Panc1 (cell line): ENCODE data around the gene MRRF. TPM values are rescaled to one million over a fixed set of nuclear protein-coding genes. Genes with fewer than 3 reads are reported as not detected.

Experiments used
- ATAC-seq: fragments of 200-7000 bp; cut with Tn5 transposase; 2 replicates; pipeline ENCODE4 v1.9.1; 2020; ENCODE audit warnings: mild to moderate bottlenecking, moderate library complexity
- BruUV-seq: library from RNA; stranded (reverse); fragments of 400-500 nt; replicated peaks from 2 replicates; lab custom pipeline; 2021; lab: Mats Ljungman, UMichigan
- CTCF ChIA-PET: fragments of 300-600 bp; sonication (Branson Sonifier 250); formaldehyde crosslinking; loops from one replicate; lab custom pipeline; 2022; ENCODE audit warnings: antibody characterized with exemption; lab: Charles Lee
- POLR2A ChIA-PET: fragments of 300-600 bp; sonication (Branson Sonifier 250); formaldehyde crosslinking; loops from one replicate; lab custom pipeline; 2022; ENCODE audit warnings: antibody characterized with exemption; lab: Charles Lee
- DNase-seq: peaks from one replicate; pipeline ENCODE4 v3.0.0-alpha.2; 2010; ENCODE audit warnings: low read depth, low spot score
- H3K27ac ChIP-seq: 2 replicates; pipeline ENCODE4 v1.5.1; 2011; ENCODE audit warnings: mild to moderate bottlenecking, low read length, inconsistent platforms
- H3K27me3 ChIP-seq: fragments of 200-500 bp; sonication (Bioruptor generic); 2 replicates; pipeline ENCODE4 v1.6.0; 2014; ENCODE audit warnings: low read length, inconsistent platforms; ENCODE audit not compliant: control insufficient read depth, insufficient read depth
- H3K36me3 ChIP-seq: fragments of 200-500 bp; sonication (Bioruptor generic); 2 replicates; pipeline ENCODE4 v1.5.1; 2014; ENCODE audit warnings: inconsistent platforms, mild to moderate bottlenecking, low read length, moderate library complexity; ENCODE audit not compliant: control insufficient read depth, insufficient read depth
- H3K4me1 ChIP-seq: 2 replicates; pipeline ENCODE4 v1.5.1; 2011; ENCODE audit warnings: inconsistent platforms, mild to moderate bottlenecking, low read length, moderate library complexity; ENCODE audit not compliant: control insufficient read depth, insufficient read depth
- H3K4me3 ChIP-seq, 2 experiments: 2 replicates each; pipeline ENCODE4 v1.5.1; 2011 to 2012; ENCODE audit warnings: low read depth in 2 of 2, low read length in 2 of 2, mild to moderate bottlenecking in 2 of 2, inconsistent platforms in 1 of 2, moderate library complexity in 1 of 2
- H3K9me3 ChIP-seq: fragments of 200-500 bp; sonication (Bioruptor generic); 2 replicates; pipeline ENCODE4 v1.5.1; 2014; ENCODE audit warnings: low read depth, mild to moderate bottlenecking, inconsistent platforms, low read length, moderate library complexity; ENCODE audit not compliant: control insufficient read depth, insufficient read depth
- CTCF ChIP-seq: fragments of 450-650 bp; IDR thresholded peaks from 2 replicates; pipeline ENCODE4 v1.5.1; 2017; ENCODE audit warnings: mild to moderate bottlenecking
- POLR2AphosphoS5 ChIP-seq: IDR thresholded peaks from 2 replicates; pipeline ENCODE4 v1.6.1; 2012; ENCODE audit warnings: mild to moderate bottlenecking, low read depth, low read length, moderate library complexity
- REST ChIP-seq, 2 experiments: IDR thresholded peaks; 2 replicates each; pipeline ENCODE4 v1.6.1; 2011 to 2012; ENCODE audit warnings: low read depth in 2 of 2, control low read depth in 1 of 2, low read length in 1 of 2, mild to moderate bottlenecking in 1 of 2, moderate library complexity in 1 of 2; ENCODE audit not compliant: insufficient read depth in 1 of 2
- SIN3A ChIP-seq: IDR thresholded peaks from 2 replicates; pipeline ENCODE4 v1.6.1; 2012; ENCODE audit warnings: low read depth, mild to moderate bottlenecking, low read length, moderate library complexity, borderline replicate concordance; ENCODE audit not compliant: insufficient read depth
- TCF7L2 ChIP-seq: IDR thresholded peaks from 2 replicates; pipeline ENCODE4 v1.6.1; 2011; ENCODE audit warnings: mild to moderate bottlenecking, low read depth, low read length, inconsistent platforms
- in situ Hi-C: cut with HindIII; loops from 2 replicates; pipeline ENCODE4 v1.10.0; 2016; ENCODE audit warnings: low sequenced_read_pairs, low pct_unique_long_range_greater_than_20kb
- intact Hi-C: fragments of 100-400 bp; cut with micrococcal nuclease; formaldehyde crosslinking; loops from one replicate; pipeline ENCODE4 v1.10.0; 2022; ENCODE audit not compliant: unreplicated experiment
- total RNA-seq: library from RNA; stranded (reverse); gene quantifications from one replicate; pipeline ENCODE4 v1.2.1, GENCODE V29; 2021; ENCODE audit not compliant: unreplicated experiment

The MRRF gene
- total RNA-seq, 1 experiment from 2014 or later: 28.4 TPM

GRCh38 chr9:122261469-122261881 lies 3.2 kb upstream of the MRRF start:
- BruUV-seq: no TSS peak

GRCh38 chr9:122262073-122262472 lies 2.6 kb upstream of the MRRF start:
- Histone ChIP-seq H3K4me1 (peaks cover 12% of the 10 kb centered on the region), H3K36me3 (peaks cover 25% of the 10 kb centered on the region), H3K9me3 (no peaks in the 10 kb centered on the region), H3K27ac (no peak overlapping the region), H3K4me3 (no peak overlapping the region), H3K27me3 (no peaks in the 10 kb centered on the region)
- no TSS peak for BruUV-seq
- no peak for TF ChIP-seq REST (IDR thresholded peaks at IDR 0.05; ENCODE audit: insufficient read depth in 1 of 2, low read depth in 2 of 2, low read length in 1 of 2)
- TF ChIP-seq SIN3A: no peak
- no peak for TF ChIP-seq POLR2AphosphoS5
- no peak for TF ChIP-seq CTCF
- TF ChIP-seq TCF7L2: no peak
- ATAC-seq: no peak
- no peak for DNase-seq
- intact Hi-C loops (no loop called here), in situ Hi-C loops (no loop called here)
- ChIA-PET CTCF (no interaction called here), POLR2A (no interaction called here)

More at GRCh38 chr9:122261469-122261881, 3.2 kb upstream of the MRRF start:
- CTCF ChIA-PET: no interaction called here
- TF ChIP-seq CTCF (no peak), TCF7L2 (no peak), REST (IDR thresholded peaks at IDR 0.05; ENCODE audit: insufficient read depth in 1 of 2, low read depth in 2 of 2, low read length in 1 of 2) (no peak), SIN3A (no peak), POLR2AphosphoS5 (no peak)
- H3K4me3 ChIP-seq: no peak overlapping the region
- no peaks in the 10 kb centered on the region for H3K27me3 ChIP-seq
- intact Hi-C loops: no loop called here
- peaks cover 25% of the 10 kb centered on the region for H3K36me3 ChIP-seq
- in situ Hi-C loops: no loop called here
- H3K4me1 ChIP-seq: peaks cover 12% of the 10 kb centered on the region
- no peak for DNase-seq
- POLR2A ChIA-PET: no interaction called here
- no peaks in the 10 kb centered on the region for H3K9me3 ChIP-seq
- no peak overlapping the region for H3K27ac ChIP-seq
- ATAC-seq: no peak
